OCI-LY3 (cell line): ENCODE results near the gene SPOCD1.

Source experiments
- H2AFZ ChIP-seq: fragments of 200-600, 300-600 bp; shearing (Covaris generic); 2 replicates; pipeline ENCODE4 v1.6.0; 2014; ENCODE audit warnings: antibody characterized with exemption, low read depth, low read length
- H3K27ac ChIP-seq: fragments of 200-600, 300-600 bp; sonication (generic); 2 replicates; pipeline ENCODE4 v1.5.1; 2014; ENCODE audit warnings: mild to moderate bottlenecking, low read length, moderate library complexity, mixed read lengths
- H3K27me3 ChIP-seq: fragments of 200-600, 300-600 bp; sonication (generic); 2 replicates; pipeline ENCODE4 v1.6.1; 2014; ENCODE audit warnings: low read depth, low read length, mixed read lengths
- H3K36me3 ChIP-seq: fragments of 200-600, 300-600 bp; sonication (generic); replicated peaks from 2 replicates; pipeline ENCODE3; 2014; ENCODE audit warnings: low read depth, low read length, mixed read lengths
- H3K4me1 ChIP-seq: fragments of 300-600, 200-600 bp; sonication (generic); 2 replicates; pipeline ENCODE4 v1.6.1; 2014; ENCODE audit warnings: low read length, mixed read lengths
- H3K4me2 ChIP-seq: fragments of 200-600, 300-600 bp; sonication (generic); 2 replicates; pipeline ENCODE4 v1.6.1; 2014; ENCODE audit warnings: low read length, mixed read lengths
- H3K4me3 ChIP-seq: fragments of 300-600, 200-600 bp; sonication (generic); 2 replicates; pipeline ENCODE4 v1.5.1; 2014; ENCODE audit warnings: antibody characterized with exemption, mild to moderate bottlenecking, low read length, moderate library complexity
- H3K79me2 ChIP-seq: fragments of 300-600, 200-600 bp; shearing (Covaris generic); 2 replicates; pipeline ENCODE4 v1.6.1; 2014; ENCODE audit warnings: mild to moderate bottlenecking, low read length, mixed read lengths
- H3K9ac ChIP-seq: fragments of 300-600, 200-600 bp; shearing (Covaris generic); 2 replicates; pipeline ENCODE4 v1.6.0; 2014; ENCODE audit warnings: mild to moderate bottlenecking, low read length, moderate library complexity
- H3K9me3 ChIP-seq: fragments of 200-600, 300-600 bp; shearing (Covaris generic); 2 replicates; pipeline ENCODE4 v1.6.1; 2014; ENCODE audit warnings: low read length, mixed read lengths; ENCODE audit not compliant: insufficient read depth
- H4K20me1 ChIP-seq: fragments of 200-600, 300-600 bp; sonication (generic); 2 replicates; pipeline ENCODE4 v1.6.1; 2016; ENCODE audit warnings: low read length, mixed read lengths; ENCODE audit not compliant: insufficient read depth
- CTCF ChIP-seq: fragments of 200-600, 300-600 bp; sonication (generic); IDR thresholded peaks from 2 replicates; pipeline ENCODE4 v1.5.1; 2014; ENCODE audit warnings: antibody characterized with exemption, low read length, low read depth
- EZH2phosphoT487 ChIP-seq: fragments of 200-600 bp; shearing (Covaris generic); IDR thresholded peaks from 2 replicates; pipeline ENCODE4 v1.6.1; 2018; ENCODE audit warnings: antibody characterized with exemption, mixed run types, low read depth

SPOCD1 gene

GRCh38 chr1:31747304-31747703 is 68.5 kb downstream of the SPOCD1 start:
- TF ChIP-seq EZH2phosphoT487 (no peak), CTCF (no peak)
- Histone ChIP-seq H3K9ac (no peak overlapping the region), H3K4me3 (no peak overlapping the region), H3K9me3 (no peaks in the 10 kb centered on the region), H3K4me1 (peaks cover 19% of the 10 kb centered on the region), H2AFZ (no peak overlapping the region), H3K27ac (no peak overlapping the region), H3K27me3 (no peaks in the 10 kb centered on the region), H3K36me3 (no peaks in the 10 kb centered on the region), H3K79me2 (no peaks in the 10 kb centered on the region), H4K20me1 (no peaks in the 10 kb centered on the region), H3K4me2 (no peak overlapping the region)

- Histone ChIP-seq H3K9ac (no peak overlapping the region), H3K79me2 (no peaks in the 10 kb centered on the region), H3K4me3 (no peak overlapping the region), H3K36me3 (no peaks in the 10 kb centered on the region), H3K4me2 (no peak overlapping the region), H3K27me3 (no peaks in the 10 kb centered on the region), H3K4me1 (peaks cover 19% of the 10 kb centered on the region), H3K27ac (no peak overlapping the region), H2AFZ (no peak overlapping the region), H4K20me1 (no peaks in the 10 kb centered on the region), H3K9me3 (no peaks in the 10 kb centered on the region)
- TF ChIP-seq EZH2phosphoT487 (no peak), CTCF (no peak)
Measured at GRCh38 chr1:31746687-31747086, 69.1 kb downstream of the SPOCD1 start.

- Histone ChIP-seq H2AFZ (no peak overlapping the region), H3K4me1 (peaks cover 19% of the 10 kb centered on the region)
Measured at GRCh38 chr1:31745946-31746670, 69.7 kb downstream of the SPOCD1 start.

More at GRCh38 chr1:31745946-31746670, 69.7 kb downstream of the SPOCD1 start:
- no peak overlapping the region for H3K9ac ChIP-seq
- no peak for TF ChIP-seq EZH2phosphoT487
- TF ChIP-seq CTCF: no peak
- no peak overlapping the region for H3K4me3 ChIP-seq
- H3K36me3 ChIP-seq: no peaks in the 10 kb centered on the region
- H3K4me2 ChIP-seq: no peak overlapping the region
- no peak overlapping the region for H3K27ac ChIP-seq
- no peaks in the 10 kb centered on the region for H3K9me3 ChIP-seq
- H3K27me3 ChIP-seq: no peaks in the 10 kb centered on the region
- no peaks in the 10 kb centered on the region for H3K79me2 ChIP-seq
- no peaks in the 10 kb centered on the region for H4K20me1 ChIP-seq
